IMR-90 (cell line): ENCODE results near the gene ZNF592.

Source experiments
- MAZ ChIP-seq: IDR thresholded peaks from 2 replicates; pipeline ENCODE4 v1.6.1; 2012; ENCODE audit warnings: low read depth, mild to moderate bottlenecking, low read length, improper control_type of control experiment, moderate library complexity, borderline replicate concordance
- MXI1 ChIP-seq: IDR thresholded peaks from 2 replicates; pipeline ENCODE4 v1.6.1; 2012; ENCODE audit warnings: low read depth, mild to moderate bottlenecking, low read length, moderate library complexity, borderline replicate concordance
- POLR2A ChIP-seq: IDR thresholded peaks from 2 replicates; pipeline ENCODE4 v1.6.1; 2012; ENCODE audit warnings: mild to moderate bottlenecking, low read depth, low read length
- RCOR1 ChIP-seq: IDR thresholded peaks from 2 replicates; pipeline ENCODE4 v1.6.1; 2012; ENCODE audit warnings: mild to moderate bottlenecking, low read length, improper control_type of control experiment; ENCODE audit not compliant: insufficient replicate concordance
- RFX5 ChIP-seq: IDR thresholded peaks from 2 replicates; pipeline ENCODE4 v1.8.0; 2012; ENCODE audit warnings: low read depth, mild to moderate bottlenecking, low read length, moderate library complexity
- SMC3 ChIP-seq: fragments of 150-350 bp; IDR thresholded peaks from 2 replicates; pipeline ENCODE4 v1.6.1; 2016; ENCODE audit warnings: low read depth, mild to moderate bottlenecking, antibody characterized with exemption, low read length, moderate library complexity
- TF ChIP-seq, protein P1 (sequence below): conservative IDR thresholded peaks from 2 replicates; pipeline ENCODE4 v1.5.1; 2012; ENCODE audit warnings: mild to moderate bottlenecking, low read depth, low read length, improper control_type of control experiment
- TF ChIP-seq, protein P2 (sequence below): fragments of 150-350 bp; IDR thresholded peaks from 2 replicates; pipeline ENCODE4 v1.6.1; 2017; ENCODE audit warnings: mild to moderate bottlenecking, antibody characterized with exemption, low read length, low read depth

DNA sequence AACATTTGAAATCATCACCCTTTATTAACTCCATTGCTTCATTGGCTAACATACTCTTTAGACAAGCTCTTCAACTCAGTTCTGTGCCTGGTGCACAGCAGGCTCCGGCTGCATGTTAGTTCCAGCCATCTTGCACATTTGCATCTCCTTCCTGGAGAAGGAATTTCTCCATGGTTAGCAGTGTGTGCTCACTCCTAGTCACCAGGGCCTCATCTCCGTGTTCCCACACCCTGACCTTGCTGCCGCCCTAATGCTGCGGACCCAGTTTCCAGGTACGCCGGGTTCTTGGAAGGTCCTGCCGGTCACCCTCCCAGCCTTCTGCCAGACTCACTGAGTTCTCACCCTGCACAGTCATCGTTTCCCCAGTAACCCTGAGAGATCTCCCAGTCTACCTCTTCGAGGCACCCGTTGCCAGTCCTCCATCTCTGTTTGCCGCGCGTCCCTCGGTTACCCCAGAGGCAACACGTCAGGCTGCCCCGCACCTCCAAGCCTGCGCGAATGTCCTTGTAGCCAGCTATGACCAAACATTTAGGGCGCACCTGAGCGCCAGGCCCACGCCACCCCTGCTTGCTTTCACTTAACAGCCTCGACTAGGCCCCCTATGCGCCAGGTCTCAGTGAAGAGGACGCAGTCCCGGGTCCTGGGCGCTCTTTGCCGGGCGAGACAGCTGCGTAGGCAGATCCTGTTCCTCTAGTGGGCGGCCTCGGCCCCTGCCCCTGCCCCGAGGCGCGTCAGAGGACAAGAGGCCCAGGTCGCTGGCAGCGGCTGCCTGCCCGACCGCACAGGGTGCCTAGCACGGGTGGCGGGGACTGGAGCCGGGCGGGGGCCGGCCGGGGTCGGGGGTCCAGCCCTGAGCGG lies 747 bp upstream of the ZNF592 start:
- TF ChIP-seq, protein P1, sequence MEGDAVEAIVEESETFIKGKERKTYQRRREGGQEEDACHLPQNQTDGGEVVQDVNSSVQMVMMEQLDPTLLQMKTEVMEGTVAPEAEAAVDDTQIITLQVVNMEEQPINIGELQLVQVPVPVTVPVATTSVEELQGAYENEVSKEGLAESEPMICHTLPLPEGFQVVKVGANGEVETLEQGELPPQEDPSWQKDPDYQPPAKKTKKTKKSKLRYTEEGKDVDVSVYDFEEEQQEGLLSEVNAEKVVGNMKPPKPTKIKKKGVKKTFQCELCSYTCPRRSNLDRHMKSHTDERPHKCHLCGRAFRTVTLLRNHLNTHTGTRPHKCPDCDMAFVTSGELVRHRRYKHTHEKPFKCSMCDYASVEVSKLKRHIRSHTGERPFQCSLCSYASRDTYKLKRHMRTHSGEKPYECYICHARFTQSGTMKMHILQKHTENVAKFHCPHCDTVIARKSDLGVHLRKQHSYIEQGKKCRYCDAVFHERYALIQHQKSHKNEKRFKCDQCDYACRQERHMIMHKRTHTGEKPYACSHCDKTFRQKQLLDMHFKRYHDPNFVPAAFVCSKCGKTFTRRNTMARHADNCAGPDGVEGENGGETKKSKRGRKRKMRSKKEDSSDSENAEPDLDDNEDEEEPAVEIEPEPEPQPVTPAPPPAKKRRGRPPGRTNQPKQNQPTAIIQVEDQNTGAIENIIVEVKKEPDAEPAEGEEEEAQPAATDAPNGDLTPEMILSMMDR = no peak
- TF ChIP-seq RFX5 (no peak), POLR2A (no peak; the same call in 1 of the 2 replicates), MAZ (no peak), RCOR1 (no peak), SMC3 (no peak), MXI1 (no peak; the same call in 1 of the 2 replicates)
- TF ChIP-seq, protein P2, sequence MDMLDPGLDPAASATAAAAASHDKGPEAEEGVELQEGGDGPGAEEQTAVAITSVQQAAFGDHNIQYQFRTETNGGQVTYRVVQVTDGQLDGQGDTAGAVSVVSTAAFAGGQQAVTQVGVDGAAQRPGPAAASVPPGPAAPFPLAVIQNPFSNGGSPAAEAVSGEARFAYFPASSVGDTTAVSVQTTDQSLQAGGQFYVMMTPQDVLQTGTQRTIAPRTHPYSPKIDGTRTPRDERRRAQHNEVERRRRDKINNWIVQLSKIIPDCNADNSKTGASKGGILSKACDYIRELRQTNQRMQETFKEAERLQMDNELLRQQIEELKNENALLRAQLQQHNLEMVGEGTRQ = no peak
